ENCODE data around the gene INPP5B.
A peak's percentile ranks its signal among the peaks of the same experiment; 100 is the strongest.

INPP5B gene

DNA sequence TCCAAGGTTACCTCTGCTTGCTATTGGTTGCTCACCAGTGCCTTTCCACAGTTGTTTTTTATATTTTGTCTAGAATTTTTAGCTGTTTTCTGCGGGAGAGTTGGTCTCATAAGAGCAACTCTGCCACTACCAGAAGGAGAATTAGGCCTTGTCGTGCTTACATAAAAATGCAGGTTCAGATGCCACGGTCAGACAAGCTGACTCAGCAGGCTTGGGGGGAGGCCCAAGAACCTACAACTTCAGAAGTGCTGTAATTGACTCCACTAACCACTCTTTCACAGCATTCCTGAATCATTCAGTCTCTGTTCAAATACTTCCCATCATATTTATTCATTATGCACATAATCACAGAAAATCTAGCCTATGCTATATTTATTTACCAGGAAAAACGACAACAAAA is 115.7 kb downstream of the INPP5B start:
- no peak for DNase-seq

DNA sequence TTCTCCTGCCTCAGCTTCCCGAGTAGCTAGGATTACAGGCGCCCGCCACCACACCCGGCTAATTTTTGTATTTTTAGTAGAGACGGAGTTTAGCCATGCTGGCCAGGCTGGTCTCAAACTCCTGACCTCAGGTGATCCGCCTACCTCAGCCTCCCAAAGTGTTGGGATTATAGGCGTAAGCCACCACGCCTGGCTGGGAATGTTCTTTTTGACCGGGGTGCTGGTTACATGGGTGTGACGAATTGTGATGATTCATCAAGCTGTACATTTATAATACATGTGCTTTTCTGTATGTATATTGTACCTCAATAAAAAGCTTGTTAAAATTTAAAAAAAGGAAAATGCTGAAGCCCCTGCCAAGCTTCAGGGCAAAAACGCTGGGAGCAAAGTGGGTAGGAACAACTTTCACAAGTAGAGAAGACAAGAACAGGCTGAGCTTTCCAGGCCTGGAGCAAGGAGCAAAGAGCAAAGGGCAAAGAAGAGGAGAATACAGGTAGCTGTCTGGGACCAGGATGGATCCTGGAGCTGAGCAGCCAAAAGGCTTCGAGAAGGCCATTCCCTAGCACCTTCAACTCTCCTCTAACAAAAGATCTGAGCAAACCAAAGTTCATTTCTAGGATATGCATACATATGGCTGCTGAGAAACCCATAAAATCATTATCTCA is 118.3 kb downstream of the INPP5B start:
- no peak for DNase-seq

- DNase-seq: no peak
Observed at GRCh38 chr1:37825506-37825905, 121.3 kb downstream of the INPP5B start.

DNA sequence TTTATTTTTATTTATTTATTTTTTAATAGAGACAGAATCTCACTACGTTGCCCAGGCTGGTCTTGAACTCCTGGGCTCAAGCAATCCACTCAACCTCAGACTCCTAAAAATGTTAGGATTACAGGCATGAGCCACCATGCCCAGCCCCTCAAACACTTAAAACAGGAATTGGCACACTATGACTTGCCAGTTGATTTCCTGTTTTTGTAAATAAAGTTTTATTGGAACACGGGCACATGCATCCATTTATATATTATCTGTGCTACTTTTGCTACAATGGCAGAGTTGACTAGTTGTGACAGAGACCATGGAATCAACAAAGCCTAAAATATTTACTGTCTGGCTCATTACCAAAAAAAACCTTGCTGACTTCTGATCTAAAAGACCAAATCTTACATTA is 122.9 kb downstream of the INPP5B start:
- no peak for DNase-seq

DNA sequence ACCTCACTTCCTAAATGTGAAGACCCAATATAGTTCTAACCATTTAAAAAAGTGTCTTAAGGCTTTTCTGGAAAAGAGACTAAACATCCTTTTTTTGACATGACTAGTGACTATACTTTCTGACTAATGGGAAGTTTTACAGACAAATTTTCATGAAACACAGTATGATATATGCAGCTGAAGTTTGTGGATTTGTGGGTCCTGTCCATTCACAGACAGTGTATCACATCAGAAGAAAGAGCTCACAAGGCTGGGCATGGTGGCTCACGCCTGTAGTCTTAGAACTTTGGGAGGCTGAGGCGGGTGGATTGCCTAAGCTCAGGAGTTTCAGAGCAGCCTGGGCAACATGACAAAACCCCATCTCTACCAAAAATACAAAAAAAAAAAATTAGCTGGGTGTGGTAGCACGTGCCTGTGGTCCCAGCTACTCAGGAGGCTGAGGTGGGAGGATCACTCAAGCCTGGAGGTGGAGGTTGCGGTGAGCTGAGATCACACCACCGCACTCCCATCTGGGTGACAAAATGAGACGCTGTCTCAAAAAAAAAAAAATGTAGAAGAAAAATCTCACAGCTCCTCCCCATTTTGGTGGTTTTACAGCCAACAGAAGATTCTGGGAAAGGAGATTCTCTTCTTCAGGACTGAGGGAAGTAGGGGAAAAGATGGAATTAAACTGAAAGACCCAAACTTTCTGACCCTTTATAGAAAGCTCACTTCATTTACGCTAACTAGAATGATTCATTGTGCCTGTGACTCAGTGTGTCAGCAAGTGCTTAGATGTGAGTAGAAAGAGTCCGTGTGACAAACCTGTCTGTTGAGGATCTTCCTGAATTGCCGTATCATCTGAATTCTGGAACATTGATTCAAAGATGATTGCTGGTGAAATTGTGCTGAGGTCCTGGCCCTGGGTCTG is 123.7 kb downstream of the INPP5B start:
- DNase-seq: no peak

DNA sequence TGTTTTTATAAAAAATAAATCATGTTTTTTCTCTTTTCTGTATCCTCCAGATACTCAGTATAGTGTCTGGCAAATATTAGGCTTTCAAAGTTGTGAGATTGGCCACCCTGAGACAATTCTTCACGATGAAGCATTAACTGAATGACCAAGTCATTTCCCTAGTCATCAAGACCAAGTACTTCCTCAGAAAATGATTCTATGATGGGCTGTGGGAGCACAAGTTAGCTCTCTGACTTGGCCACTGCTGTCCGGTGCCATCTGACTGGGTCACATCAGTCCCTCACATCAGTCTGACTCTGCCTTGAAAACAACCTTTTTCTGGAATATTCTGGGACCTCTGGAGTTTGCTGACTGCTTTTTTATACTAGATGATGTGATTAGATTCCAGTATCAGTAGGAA is 125.4 kb downstream of the INPP5B start:
- no peak for DNase-seq

DNA sequence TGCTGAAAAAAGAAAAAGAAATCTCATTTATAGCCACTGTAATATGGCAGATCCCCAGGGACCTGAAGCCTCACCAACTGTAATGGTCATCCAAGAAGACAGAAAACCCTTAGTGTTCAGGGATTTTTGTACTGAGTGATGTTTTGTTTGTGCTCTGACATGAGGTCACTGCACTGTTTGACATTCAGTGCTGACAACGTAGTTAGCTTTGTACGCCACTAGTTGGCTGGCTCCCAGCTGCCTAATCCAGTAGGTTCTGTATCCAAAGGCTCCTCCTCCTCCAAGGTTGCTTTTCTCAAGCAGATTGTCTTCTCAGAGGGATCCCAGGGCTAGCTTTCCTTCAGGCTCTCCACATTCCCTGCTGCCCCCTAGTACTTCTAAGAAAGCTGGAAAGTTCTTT is 129.4 kb downstream of the INPP5B start:
- DNase-seq: no peak

DNA sequence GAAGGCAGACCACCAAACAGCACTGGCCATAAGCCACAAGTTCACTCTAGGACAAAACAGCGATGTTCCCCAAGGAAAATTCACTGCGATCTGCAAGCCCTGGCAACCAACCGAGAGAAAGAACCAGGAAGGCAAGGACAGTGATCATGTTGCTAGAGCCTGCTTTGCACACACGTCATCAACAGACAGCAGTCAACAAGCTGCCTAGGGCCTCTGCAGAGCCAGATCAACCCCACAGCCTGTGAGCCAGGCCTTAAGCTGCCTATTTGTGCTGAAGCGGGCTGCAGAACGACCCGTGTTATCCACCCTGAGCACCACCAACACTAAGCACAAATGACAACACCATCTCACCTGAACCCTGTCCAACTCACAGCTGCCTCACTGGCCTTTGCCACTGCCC is 132.6 kb downstream of the INPP5B start:
- DNase-seq: no peak

DNA sequence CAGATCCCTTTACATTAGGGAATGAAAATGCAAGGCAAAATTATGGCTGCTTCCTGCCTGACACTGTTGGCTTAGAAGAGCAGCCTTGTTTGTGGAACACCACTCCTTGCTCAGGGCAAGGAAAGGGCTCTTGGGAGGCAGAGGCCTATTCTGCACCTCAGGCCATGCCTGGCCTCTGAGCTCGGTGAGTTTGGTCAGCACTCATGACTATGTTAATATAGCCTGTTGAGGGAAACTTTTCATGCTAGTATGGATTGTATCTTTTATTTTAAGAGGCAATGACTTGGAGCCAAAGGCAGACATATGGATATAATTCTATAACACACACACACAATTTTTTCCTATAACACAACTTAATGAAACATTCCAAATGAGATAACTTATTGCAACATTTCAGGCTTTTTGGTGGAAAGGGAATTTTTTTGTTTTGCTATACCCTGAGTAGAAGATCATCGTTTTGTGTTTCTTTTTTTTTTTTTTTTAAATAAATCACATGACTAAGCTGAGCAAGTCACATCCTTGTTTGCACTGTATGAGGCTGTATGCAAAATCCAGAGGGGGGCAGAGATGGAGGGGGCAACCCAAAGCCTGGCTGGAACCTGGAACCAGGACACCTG is 133.2 kb downstream of the INPP5B start:
- DNase-seq: no peak

- DNase-seq: peak; percentile 86
Observed at GRCh38 chr1:37811027-37811655, 135.7 kb downstream of the INPP5B start.

Data from fibroblast of skin of scalp (primary cell).